RWPE1 (cell line): ENCODE results near the gene RANGAP1.

Experiments used
- CTCF ChIA-PET: fragments of 350-600 bp; sonication (Branson Sonifier 250); formaldehyde crosslinking; extraction: SDS; loops from one replicate; lab custom pipeline; 2021; lab: Yijun Ruan, JAX
- POLR2A ChIA-PET: fragments of 400-600 bp; formaldehyde crosslinking; extraction: SDS; loops from one replicate; lab custom pipeline; 2020; ENCODE audit warnings: antibody characterized with exemption; ENCODE audit not compliant: low non-redundant PET; lab: Yijun Ruan, JAX
- DNase-seq: peaks from one replicate; pipeline ENCODE4 v3.0.0; 2012; ENCODE audit warnings: low spot score
- H3K27ac ChIP-seq: fragments of 450-650 bp; 2 replicates; pipeline ENCODE4 v1.5.1; 2017
- TF ChIP-seq, protein P1 (sequence below): fragments of 450-650 bp; conservative IDR thresholded peaks from 2 replicates; pipeline ENCODE4 v1.5.1; 2017; ENCODE audit warnings: low read depth, mild to moderate bottlenecking

The RANGAP1 gene

DNA sequence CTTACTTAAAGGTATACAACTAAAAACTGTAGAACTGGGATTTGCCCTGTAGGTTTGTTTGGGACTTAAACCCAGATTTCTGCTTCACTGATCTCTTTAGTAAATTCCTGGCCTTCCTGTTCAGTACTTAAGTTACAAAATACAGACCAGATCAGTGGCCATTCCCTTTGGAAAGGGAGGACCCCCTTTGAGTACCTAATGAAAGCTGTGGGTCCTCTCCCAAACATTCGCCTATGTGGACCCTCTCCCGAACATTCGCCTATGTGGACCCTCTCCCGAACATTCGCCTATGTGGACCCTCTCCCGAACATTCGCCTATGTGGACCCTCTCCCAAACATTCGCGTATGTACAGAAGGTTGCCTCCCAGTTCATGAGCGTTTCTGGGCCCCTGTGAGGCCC lies 70.6 kb downstream of the RANGAP1 start:
- CTCF ChIA-PET = no interaction called here
- POLR2A ChIA-PET = no interaction called here
- peak overlapping the region; percentile 99 for H3K27ac ChIP-seq
- no peak for DNase-seq
- TF ChIP-seq, protein P1, sequence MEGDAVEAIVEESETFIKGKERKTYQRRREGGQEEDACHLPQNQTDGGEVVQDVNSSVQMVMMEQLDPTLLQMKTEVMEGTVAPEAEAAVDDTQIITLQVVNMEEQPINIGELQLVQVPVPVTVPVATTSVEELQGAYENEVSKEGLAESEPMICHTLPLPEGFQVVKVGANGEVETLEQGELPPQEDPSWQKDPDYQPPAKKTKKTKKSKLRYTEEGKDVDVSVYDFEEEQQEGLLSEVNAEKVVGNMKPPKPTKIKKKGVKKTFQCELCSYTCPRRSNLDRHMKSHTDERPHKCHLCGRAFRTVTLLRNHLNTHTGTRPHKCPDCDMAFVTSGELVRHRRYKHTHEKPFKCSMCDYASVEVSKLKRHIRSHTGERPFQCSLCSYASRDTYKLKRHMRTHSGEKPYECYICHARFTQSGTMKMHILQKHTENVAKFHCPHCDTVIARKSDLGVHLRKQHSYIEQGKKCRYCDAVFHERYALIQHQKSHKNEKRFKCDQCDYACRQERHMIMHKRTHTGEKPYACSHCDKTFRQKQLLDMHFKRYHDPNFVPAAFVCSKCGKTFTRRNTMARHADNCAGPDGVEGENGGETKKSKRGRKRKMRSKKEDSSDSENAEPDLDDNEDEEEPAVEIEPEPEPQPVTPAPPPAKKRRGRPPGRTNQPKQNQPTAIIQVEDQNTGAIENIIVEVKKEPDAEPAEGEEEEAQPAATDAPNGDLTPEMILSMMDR = no peak

DNA sequence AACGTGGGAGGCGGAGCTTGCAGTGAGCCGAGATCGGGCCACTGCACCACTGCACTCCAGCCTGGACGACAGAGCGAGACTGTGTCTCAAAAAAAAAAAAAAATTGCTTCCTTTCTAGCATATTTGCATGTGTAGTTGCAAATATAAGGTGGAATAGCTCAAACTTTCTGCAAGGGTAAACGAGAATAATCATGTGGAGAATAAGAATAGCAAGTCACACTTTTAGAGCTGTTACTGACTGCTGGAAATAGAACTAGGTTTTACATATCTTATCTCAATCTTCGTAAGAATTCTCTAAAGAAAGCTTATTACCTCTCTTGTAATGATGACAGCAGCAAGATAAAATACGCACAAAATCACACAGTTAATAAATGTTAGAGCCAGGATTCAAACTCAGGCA lies 79.3 kb downstream of the RANGAP1 start:
- ChIA-PET POLR2A (interaction anchor here (0.7 to 1.2 kb wide), 2 partner anchors 9 to 274 kb away, joined by 4 read pairs; no protein-coding TSS in a partner anchor), CTCF (no interaction called here)
- no peak overlapping the region for H3K27ac ChIP-seq
- TF ChIP-seq, protein P1 = no peak
- no peak for DNase-seq

DNA sequence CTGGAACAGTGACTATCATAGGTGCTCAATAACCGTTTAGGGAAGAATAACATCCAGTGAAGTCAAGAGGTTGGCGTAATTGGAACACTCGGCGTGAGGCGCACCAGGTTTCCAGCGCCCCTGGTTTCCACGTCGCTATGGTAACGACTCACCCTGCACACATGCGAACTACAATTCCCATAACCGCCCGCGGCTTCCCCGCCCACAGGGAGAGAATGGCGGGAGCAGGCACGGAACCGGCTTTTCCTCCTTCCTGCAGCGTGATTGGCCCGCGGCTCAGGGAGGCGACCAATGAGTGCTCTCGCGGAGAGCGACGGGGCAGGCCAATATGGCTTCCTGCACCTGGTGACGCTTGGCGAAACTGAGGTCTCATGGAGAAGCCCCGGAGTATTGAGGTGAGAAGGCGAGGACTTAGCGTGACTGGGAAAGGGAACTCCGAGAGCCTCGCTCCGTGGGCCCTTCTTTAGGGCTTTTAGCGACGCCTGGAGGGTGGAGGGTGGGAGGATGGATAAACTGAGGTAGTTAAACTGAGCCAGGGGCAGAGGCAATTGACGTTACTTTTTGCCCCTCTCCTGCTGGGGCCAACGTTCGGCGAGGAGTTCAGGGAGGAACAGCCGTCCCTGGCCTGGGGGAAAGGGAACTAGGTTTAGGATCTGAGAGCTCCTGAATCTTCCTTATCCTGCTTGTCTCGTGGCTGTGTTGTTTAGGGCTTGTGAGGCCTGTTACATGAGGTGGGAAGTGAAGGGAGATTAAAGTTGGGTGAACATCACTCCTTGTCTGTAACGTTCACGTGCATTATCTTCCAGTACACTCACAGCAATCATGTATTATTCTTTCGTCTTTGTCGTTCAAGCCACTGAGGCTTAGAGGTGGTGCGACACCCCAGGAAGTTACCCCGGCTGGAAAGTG lies 80.7 kb downstream of the RANGAP1 start, which contains the start of gene L3MBTL2:
L3MBTL2 (plus strand) TSS at position 321 of the 909 bp plus-strand sequence; CDS start at position 372, 51 bp downstream.
- ChIA-PET CTCF (no interaction called here), POLR2A (no interaction called here)
- peak within 1 kb of the TSS; percentile 71 for H3K27ac ChIP-seq
- DNase-seq = peak; percentile 95
- TF ChIP-seq, protein P1 = no peak

DNA sequence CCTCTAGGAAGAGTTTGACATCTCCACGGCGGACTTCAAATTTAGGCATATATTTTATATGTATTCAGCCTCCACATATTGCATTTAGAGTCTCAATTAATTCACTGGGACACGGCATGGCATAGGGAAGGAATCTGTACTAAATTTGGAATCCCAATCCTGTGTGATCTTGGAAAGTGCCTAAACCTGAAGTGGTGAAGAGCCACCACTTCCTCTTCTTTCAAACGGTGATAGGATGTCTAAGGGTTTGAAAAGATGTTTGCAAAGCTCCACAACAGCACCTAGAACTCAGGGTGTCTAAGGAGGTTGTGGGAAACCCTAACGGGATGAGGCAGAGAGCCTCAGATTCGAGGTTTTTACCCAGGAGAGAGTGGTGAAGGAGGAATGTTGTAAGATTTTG lies 81.9 kb downstream of the RANGAP1 start:
- no peak for DNase-seq
- no peak overlapping the region for H3K27ac ChIP-seq
- ChIA-PET POLR2A (no interaction called here), CTCF (no interaction called here)
- TF ChIP-seq, protein P1 = no peak

DNA sequence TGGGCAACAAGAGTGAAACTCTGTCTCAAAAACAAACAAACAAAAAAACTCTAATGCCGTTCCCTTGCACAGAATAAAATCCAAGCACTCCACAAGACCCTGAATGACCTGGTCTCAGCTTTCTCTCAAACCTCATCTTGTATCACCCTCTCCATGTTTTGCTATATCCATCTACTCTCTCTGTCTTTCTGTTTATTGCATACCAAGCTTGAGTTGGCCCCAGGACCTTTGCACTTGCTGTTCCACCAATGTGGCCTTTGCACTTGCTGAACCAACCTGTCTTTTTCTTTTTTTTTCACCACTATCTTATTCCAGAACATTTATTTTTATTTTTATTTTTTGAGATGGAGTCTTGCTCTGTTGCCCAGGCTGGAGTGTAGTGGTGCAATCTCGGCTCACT lies 82.9 kb downstream of the RANGAP1 start:
- ChIA-PET CTCF (no interaction called here), POLR2A (no interaction called here)

DNA sequence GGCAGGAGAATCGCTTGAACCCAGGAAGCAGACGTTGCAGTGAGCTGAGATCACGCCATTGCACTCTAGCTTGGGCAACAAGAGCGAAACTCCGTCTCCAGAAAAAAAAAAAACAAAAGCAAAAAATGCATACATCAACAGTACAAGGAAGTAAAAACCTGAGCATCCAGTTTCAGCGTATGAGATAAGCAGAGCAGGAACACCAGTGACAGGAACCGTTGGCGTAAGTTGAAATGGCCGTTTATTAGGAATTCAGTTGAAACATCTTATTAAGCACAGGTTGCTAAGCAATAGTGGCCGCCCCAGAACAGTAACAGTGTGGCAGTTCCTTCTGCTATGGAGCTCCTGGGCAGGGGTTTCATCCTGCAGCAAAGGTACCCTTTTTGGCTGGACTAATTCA lies 84.8 kb downstream of the RANGAP1 start:
- H3K27ac ChIP-seq = no peak overlapping the region
- DNase-seq = no peak
- ChIA-PET POLR2A (no interaction called here), CTCF (no interaction called here)
- TF ChIP-seq, protein P1 = no peak

More for the DNA sequence above, 82.9 kb downstream of the RANGAP1 start:
- no peak for DNase-seq
- TF ChIP-seq, protein P1 = no peak
- no peak overlapping the region for H3K27ac ChIP-seq
